Measurements from ENCODE around the gene GNL1.
A peak's percentile ranks its signal among the peaks of the same experiment; 100 is the strongest.

The GNL1 gene, protein sequence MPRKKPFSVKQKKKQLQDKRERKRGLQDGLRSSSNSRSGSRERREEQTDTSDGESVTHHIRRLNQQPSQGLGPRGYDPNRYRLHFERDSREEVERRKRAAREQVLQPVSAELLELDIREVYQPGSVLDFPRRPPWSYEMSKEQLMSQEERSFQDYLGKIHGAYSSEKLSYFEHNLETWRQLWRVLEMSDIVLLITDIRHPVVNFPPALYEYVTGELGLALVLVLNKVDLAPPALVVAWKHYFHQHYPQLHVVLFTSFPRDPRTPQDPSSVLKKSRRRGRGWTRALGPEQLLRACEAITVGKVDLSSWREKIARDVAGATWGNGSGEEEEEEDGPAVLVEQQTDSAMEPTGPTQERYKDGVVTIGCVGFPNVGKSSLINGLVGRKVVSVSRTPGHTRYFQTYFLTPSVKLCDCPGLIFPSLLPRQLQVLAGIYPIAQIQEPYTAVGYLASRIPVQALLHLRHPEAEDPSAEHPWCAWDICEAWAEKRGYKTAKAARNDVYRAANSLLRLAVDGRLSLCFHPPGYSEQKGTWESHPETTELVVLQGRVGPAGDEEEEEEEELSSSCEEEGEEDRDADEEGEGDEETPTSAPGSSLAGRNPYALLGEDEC

DNA sequence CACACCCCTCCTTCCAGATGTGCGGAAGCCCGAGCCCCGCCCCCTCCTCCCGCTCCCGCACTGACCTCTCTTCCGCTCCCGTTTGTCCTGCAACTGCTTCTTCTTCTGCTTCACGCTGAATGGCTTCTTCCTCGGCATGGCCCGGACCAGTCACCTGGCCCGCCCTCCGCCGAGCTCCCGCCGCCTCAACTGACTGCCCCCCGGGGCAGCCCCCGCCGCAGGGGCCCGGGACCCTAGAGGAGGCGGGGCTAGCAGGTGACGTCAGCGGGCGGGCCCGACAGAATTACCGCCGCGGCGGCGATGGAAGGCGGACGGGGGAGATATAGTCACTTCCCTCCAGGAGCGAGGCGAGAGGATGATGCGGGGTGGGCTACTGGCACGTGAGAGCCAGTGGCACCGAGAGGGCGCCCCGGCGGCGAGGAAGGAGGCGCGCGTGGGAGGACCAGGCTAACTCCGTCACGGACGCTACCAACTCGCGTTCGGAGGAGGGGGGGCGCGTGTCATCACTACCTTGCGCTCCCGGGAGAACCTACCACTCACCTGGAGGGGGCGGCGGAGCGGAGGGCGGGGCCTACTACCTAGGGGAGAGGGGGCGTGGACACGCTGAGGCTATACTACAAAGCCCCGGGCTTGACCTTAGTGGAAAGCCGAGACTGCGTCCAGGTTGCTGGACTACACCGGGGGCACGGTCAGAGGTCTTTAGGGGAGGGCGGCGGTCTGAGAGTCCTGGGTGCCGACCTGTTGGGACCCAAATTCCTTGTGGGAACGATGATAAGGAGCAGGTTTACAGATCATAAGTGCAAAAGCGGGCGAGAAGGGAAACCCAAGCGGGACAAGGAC lies at the start of gene GNL1:
TSS of gene GNL1 (minus strand) at position 424 of the 840 bp plus-strand sequence. CDS start at position 138, 286 bp downstream.
- DNase-seq, result peak; percentile 100

DNA sequence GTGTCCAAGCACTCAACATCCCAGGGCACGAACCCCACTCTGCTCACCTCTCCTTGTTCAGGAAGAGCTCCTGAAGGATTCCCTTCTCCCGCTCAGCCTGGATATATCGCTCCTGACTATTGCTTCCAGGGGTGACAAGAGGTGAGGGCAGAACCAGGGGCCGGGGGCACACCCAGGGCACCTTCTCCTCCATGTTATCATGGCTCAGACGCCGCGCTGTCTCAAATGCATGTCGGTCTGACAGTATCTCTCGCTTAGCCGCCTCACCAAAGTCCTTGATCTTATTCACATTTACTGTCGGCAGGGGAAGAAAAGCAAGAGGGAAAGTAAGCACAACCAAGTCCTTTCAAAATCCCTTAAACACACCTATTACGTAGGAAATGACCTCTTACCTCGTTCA lies 47.7 kb upstream of the GNL1 start:
- no peak for DNase-seq

DNA sequence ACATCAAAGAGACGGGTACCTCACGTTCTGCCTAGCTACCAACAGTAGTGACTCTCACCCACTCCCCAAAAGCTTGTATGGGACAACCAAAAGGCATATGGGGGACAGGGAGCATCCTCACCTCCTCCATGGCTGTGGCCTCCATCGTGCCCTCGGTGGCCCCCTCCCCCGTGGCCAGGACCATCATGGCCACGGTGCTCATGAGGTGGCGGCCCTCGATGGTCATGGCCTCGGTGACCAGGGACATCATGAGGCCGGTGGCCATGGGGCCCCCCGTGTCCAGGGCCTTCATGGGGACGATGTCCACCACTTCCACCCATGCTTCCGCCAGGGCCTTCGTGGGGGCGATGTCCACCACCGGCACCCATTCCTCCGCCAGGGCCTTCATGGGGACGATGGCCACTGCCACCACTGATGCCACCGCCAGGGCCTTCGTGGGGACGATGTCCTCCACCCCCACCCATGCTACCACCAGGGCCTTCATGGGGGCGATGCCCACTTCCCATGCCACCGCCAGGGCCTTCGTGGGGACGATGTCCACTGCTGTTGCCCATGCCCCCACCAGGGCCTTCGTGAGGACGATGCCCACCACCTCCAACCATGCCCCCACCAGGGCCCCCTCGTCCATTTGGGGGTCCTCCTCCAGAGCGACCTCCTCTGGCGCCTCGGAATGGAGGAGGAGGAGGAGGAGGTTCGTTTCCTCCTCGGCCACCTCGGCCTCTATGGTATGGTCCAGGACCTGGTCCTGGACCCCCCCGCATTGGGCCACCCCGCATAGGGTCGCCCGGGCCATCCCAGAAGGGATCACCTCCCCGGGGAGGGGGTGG lies 45.7 kb upstream of the GNL1 start:
- no peak for DNase-seq

DNA sequence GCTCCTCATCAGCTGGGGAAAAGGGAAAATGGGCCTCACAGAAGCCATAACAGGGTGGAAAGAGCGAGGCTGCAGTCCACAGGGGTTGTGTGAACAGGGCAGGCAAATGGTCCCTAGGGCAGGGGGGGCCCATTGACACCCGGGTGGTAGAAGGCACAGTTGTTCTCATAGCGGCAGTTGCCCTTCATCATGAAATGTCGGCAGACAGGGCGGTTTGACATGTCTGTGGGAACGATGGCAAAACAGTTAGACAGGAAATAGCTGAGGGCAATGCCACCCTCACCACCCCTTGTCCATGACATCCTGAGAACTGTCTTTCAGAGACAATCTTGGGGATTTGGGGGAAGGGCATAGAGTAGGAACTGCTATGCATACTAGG lies 45.1 kb upstream of the GNL1 start:
- no peak for DNase-seq

DNA sequence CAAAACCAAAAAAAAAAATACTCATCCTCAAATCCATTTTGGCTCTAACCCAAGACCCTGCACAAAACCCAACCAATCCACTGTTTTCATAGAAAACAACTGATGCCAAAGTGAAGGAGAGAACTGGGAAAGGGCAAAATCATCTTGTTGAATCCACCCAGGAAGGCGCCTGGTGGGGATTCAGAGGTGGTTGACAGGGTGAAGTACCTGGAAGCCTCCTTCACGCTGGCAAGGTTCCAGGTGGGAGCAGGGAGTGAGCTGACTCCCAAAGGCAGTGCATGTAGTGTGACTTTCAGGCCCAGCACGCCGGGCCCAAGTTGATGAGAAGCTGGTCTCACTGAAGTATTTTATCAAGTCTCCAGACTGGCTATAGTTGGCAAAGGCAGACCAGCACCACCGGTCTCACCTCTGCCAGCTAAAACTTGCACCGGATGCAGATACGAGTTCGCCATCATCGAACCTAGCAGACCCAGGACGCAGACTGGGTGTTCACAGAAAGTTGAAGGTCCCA lies 44.2 kb upstream of the GNL1 start:
- DNase-seq, result no peak

DNA sequence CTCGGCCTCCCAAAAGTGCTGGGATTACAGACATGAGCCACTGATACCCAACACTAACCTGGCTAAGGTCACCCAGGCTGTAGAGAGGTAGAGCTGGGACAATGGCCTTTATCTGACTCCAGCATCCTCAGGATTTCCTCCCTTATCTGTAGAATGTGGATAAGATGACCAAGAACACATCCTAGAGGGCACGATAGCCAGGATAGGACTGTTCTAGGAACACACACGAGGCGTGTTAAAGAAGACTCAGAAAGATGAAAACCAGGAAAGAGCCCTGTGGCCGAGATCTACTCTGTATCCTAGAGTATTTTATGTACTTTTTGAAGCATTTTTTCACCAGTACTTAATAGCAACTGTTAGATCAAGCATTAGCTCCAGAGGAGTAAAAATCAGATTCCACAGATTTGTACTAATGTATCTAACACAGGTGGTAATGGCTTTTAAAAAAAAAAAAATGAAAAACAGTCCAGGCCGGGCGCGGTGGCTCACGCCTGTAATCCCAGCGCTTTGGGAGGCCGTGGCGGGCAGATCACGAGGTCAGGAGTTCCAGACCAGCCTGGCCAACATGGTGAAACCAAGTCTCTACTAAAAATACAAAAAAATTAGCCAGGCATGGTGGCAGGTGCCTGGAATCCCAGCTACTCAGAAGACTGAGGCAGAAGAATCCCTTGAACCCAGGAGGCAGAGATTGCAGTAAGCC lies 43.5 kb upstream of the GNL1 start:
- DNase-seq, result no peak

DNA sequence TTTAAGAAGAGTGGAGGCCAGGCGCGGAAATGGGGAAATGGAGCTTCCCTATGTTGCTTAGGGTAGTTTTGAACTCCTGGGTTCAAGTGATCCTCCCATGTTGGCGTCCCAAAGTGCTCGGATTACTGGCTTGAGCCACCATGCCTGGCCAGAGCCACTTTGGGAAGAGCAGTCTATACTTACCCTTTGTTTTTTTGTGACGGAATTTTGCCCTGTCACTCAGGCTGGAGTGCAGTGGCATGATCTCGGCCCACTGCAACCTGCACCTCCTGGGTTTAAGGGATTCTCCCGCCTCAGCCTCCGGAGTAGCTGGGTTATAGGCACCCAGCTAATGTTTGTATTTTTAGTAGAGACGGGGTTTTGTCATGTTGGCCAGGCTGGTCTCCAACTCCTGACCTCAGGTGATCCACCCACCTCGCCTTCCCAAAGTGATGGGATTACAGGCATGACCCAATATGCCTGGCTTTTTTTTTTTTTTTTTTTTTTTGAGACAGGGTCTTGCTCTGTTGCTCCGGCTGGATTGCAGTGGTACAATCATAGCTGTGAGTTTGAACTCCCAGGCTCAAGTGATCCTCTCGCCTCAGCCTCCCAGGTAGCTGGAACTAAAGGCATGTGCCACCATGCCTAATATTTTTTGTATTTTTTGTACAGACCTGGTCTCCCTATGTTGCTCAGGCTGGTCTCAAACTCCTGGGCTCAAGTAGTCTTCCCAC lies 42.8 kb upstream of the GNL1 start:
- no peak for DNase-seq

DNA sequence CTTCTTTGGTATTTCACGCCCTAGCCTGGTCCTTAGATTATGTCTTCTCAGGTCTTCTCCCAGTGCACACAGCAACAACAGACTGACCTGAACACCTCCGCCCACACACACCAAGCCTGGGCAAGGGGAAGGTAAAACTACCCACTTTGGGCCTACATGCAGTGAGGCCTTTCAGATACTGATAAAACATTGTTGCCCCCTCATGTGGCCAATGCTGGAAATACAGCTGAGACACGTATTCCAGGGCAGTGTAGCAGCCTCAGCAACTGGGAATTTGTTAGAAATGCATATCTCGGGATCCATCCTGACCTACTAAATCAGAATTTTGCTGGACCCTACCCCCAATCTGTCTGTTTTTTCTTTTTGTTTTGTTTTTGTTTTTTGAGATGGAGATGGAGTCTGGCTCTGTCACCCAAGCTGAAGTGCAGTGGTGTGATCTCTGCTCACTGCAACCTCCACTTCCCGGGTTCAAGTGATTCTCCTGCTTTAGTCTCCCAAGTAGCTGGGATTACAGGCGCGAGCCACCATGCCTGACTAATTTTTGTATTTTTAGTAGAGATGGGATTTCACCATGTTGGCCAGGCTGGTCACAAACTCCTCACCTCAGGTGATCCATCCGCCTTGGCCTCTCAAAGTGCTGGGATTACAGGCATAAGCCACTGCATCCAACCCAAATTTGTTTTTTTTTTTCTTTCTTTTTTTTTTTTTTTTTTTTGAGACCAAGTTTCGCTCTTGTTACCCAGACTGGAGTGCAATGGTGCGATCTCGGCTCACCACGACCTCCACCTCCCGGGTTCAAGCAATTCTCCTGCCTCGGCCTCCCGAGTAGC lies 41.2 kb upstream of the GNL1 start:
- peak; percentile 87 for DNase-seq

DNA sequence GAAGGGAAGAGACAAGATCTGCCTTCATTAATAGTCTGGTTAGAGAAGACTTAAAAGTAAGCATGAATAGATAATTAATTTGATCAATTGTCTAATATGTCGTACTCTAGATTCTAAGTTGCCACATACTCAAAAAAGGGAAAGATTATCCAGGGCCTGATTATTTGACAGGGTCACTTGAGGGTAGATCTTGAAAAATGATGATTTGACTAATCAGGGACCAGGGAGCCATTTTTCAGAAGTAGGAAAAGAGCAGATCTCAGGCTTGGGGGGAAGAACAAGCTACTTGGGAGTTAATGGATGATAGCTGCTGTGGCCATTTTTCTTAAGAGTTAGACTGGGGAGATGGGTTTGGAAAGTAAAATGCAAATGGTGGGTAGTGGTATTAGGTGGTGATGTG lies 36.0 kb upstream of the GNL1 start:
- no peak for DNase-seq

DNA sequence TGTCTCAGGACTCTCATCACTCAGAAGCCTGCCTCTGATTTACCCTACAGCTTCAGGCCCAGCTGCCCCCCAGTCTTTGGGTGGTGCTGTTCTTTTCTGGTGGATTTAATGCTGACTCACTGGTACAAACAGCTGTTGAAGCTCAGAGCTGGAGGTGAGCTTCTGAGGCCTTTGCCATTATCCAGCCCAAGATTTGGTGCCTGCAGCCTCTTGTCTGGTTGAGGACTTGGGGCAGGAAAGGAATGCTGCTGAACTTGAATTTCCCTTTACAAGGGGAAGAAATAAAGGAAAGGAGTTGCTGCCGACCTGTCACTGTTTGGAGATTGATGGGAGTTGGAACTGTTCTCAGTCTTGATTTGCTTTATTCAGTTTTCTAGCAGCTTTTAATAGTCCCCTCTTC lies 34.7 kb upstream of the GNL1 start:
- no peak for DNase-seq

DNA sequence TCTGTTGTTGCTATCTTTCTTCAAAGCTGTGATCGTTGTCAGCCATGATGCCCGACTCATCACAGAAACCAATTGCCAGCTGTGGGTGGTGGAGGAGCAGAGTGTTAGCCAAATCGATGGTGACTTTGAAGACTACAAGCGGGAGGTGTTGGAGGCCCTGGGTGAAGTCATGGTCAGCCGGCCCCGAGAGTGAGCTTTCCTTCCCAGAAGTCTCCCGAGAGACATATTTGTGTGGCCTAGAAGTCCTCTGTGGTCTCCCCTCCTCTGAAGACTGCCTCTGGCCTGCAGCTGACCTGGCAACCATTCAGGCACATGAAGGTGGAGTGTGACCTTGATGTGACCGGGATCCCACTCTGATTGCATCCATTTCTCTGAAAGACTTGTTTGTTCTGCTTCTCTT lies 34.2 kb upstream of the GNL1 start:
- DNase-seq, result no peak

DNA sequence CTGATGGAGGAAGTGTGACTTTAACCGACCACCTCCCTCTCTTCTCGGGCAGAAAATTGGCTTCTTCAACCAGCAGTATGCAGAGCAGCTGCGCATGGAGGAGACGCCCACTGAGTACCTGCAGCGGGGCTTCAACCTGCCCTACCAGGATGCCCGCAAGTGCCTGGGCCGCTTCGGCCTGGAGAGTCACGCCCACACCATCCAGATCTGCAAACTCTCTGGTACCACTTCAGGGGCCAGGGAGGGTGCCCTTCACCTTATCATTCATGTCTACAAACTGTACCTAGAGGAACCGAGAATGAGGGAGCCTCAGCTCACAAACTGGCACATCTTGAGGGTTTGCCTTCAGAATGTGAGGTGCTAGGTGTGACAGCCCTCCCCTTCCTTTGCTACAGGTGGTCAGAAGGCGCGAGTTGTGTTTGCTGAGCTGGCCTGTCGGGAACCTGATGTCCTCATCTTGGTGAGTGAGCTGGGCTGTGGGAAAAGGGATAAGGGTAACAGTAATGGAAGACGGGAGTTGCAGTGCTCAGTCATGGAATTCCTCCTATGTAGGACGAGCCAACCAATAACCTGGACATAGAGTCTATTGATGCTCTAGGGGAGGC lies 33.6 kb upstream of the GNL1 start:
- no peak for DNase-seq

DNA sequence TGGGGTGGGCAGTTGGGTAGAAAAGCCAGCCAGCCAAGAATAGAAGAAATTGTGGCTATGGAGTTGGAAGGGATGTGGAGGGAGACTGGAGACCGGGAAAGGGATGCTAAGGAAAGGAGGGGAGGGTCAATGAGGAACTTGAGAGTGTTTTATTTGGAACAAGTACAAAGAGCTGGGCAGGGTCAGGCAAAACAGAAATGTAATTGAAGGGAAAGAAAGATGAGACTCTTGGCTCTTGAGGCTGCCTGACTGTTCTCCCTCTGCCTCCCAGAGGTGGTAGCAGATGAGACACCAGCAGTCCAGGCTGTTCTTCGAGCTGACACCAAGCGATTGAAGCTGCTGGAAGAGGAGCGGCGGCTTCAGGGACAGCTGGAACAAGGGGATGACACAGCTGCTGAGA lies 27.6 kb upstream of the GNL1 start:
- DNase-seq, result no peak

DNA sequence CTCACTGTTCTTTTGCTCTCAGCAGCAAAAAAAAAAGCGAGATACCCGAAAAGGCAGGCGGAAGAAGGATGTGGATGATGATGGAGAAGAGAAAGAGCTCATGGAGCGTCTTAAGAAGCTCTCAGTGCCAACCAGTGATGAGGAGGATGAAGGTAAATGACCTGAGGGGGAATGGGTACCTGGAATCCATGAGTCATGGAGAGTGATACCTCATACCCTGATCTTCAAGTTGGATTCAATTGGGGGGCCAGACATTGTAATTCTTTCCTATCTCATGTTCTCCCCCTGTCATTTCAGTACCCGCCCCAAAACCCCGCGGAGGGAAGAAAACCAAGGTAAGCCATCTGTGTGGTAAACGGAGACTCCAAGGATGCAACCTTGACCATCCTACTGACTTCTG lies 21.8 kb upstream of the GNL1 start:
- DNase-seq, result no peak

DNA sequence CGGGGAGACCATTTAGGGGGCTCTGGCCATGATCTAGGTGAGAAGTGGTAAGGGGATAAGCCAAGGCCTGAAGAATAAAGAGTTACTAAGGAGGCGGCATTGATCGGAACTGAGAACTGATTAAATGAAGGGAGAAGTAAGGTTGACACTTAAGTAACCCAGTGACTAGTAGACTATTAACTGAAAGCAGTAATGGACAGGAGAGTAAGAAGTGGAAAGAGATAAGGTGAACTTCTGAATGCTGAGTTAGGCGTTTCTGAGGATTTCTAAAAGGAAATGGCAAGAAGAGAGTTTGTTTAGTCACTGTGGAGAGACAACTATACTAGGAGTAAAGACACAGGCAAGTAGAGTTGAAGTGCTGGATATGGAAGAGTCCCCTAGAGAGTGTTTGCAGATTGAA lies 16.8 kb upstream of the GNL1 start:
- DNase-seq, result no peak

DNA sequence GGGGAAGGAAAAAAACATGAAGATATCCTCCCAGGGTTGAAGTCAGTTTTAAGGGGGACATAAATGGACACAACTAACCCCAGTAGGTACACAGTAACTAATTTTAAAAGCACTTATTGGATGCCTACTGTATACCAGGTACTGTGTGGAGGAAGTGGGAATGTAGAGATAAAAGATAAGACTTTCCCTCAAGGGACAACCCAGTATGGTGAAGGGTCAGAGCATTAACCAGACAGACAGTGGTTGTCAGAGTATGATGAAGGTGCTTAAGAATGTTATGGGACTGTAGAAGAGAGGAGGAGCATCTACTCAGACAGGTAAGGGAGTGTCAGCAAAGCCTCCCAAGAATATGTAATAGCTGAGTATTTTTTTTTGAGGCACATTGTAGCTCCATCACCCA lies 15.9 kb upstream of the GNL1 start:
- no peak for DNase-seq

DNA sequence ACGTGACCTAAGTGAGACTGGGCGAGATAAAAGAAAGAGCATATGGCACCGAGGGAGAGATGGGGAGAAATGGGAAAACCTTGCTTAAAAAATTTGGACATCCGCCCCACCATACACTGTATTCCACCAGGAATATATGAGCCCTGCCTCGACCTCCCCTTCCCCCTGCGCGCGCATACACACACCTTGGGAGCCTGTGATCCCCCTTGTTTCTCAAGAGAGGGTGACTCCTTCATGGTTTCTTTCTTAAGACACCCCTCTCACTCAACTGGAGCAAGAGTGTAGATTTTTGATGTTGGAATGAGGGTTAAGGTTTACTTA lies 15.4 kb upstream of the GNL1 start:
- no peak for DNase-seq

DNA sequence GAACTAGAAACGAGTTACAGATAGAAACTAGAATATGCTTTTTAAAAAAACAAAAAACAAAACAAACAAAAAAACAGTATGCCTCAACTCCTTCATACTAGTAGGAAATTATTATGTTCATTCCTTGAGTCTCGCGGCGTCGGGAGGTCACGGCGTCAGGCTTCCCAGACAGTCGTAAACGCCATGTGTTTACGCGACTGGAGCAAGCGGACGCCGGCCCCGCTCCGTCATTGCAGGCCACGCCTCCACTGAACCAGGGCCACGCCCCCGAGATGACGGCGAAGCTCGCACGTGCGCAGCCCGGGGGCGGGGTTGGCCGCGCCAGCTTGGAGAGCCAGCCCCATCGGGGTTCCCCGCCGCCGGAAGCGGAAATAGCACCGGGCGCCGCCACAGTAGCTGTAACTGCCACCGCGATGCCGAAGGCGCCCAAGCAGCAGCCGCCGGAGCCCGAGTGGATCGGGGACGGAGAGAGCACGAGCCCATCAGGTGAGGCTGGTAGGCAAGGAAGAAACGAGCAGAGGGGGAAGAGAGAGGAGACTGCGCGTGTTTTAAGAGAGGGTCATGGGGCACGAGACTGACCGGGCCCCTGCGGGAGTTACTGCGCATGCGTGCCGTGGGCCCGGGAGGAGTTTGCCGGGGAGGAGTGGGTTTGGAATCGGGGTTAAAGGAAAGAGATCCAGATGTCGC lies 14.9 kb upstream of the GNL1 start, which contains the start of gene ABCF1:
TSS of gene ABCF1 (plus strand) at position 368 of the 687 bp plus-strand sequence. CDS start at position 414, 46 bp downstream.
- DNase-seq, result peak; percentile 99

DNA sequence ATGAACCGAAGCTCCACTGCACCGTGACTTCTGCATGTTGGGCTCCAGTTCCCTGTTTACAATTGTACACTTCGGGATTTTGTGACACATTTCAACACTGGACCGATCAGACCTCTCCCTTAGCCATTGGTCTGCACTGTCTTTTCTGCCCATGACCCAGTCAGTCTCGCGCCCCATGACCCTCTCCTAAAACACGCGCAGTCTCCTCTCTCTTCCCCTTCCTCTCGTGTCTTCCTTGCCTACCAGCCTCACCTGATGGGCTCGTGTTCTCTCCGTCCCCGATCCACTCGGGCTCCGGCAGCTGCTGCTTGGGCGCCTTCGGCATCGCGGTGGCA lies 14.4 kb upstream of the GNL1 start:
- DNase-seq, result no peak

DNA sequence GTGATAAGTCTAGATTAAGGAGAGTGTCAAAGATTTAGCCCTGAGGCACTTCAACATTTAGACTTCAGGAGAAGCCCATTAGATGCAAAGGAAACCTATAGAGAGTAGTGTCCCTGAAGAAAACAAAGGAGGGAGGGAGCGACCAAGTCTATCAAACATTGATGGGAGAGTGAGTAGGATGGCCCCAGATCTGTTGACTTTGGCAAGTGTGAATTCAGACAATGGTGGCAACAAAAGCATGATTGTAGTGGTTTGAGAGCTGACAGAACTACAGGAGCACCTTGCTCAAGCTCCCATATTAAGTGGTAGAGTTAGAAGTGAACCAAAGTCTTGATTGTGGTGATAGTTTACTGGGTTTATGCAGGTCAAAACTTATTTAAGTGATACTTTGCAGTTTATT lies 14.0 kb upstream of the GNL1 start:
- DNase-seq, result no peak

All from stimulated activated CD4-positive, alpha-beta T cell treated with anti-CD3 and anti-CD28 coated beads, Interleukin-15, amount 100 ng/mL, for 24 hours (primary cell).